PC-3 (cell line): ENCODE results near the gene PCBD1.

Experiments used
- CTCF ChIP-seq: fragments of 300-600 bp; sonication (generic); conservative IDR thresholded peaks from 2 replicates; pipeline ENCODE4 v1.5.1; 2017; ENCODE audit warnings: antibody characterized with exemption, low read depth, mild to moderate bottlenecking, low read length
- EZH2 ChIP-seq: fragments of 300-600 bp; sonication (generic); IDR thresholded peaks from one replicate; pipeline ENCODE4 v1.6.1; 2017; ENCODE audit warnings: antibody characterized with exemption, mild to moderate bottlenecking, low read length; ENCODE audit not compliant: unreplicated experiment

GRCh38 chr10:70899096-70899495, 10.7 kb upstream of the PCBD1 start:
- TF ChIP-seq CTCF (no peak), EZH2 (no peak)
